Stimulated activated CD4-positive, alpha-beta T cell treated with anti-CD3 and anti-CD28 coated beads, Interleukin-1b, Interleukin-23, amount 100 ng/mL, for 48 hours (primary cell): ENCODE data around the gene AFTPH.

Experiments used
- DNase-seq: peaks from one replicate; pipeline ENCODE4 v3.0.0-alpha.2; 2020

The AFTPH gene

DNA sequence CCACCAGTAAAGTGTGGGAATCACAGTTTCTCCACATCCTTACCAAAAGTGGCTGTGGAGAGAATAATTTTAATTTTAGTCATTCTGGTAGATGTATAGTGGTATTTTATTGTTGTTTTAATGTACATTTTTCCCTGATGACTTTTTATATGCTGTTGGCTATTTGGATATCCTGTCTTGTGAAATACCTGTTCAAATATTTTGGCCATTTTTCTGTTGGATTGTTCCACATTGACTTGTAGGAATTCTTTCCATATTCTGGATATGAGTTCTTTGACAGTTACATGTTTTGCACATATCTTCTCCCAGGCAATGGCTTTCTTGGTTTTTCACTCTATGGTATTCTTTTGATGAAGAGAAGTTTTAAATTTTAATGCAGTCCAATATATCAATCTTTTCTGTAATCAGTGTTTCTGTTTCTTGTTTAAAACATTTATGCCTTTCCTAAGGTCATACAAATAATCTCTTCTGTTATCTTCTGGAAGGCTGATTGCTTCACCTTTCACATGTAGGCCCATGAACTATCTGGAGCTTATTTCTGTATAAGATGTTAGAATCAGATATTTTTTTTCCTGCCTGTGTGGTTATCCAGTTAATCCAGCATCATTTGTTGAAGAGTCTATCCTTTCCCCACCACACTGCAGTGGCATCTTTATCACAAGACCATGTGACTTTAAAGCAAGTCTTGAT, 19.0 kb downstream of the AFTPH start:
- no peak for DNase-seq

- DNase-seq = no peak
Observed at GRCh38 chr2:64548761-64549160, 24.6 kb downstream of the AFTPH start.

- no peak for DNase-seq
Observed at GRCh38 chr2:64550042-64550441, 25.9 kb downstream of the AFTPH start.

- no peak for DNase-seq
Observed at GRCh38 chr2:64551851-64552250, 27.7 kb downstream of the AFTPH start.

DNA sequence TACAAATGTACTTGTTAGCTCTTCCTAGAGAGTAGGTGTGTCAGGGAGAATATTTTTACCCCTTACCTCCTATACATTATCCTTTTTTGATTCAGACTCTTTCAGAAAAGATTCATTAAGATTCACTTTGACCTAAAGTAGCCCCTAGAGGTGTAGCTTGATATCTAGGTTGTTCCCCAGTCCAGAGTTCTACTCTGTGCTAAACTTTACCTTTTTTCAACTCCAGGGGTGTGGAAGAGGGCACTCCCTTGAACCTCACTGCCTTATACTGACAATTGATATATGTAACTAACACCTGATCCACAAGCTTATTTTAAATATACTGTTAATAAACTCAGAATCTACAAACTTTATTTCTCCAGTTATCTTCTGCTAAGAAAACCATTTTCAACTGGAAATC, 30.0 kb downstream of the AFTPH start:
- DNase-seq = no peak

DNA sequence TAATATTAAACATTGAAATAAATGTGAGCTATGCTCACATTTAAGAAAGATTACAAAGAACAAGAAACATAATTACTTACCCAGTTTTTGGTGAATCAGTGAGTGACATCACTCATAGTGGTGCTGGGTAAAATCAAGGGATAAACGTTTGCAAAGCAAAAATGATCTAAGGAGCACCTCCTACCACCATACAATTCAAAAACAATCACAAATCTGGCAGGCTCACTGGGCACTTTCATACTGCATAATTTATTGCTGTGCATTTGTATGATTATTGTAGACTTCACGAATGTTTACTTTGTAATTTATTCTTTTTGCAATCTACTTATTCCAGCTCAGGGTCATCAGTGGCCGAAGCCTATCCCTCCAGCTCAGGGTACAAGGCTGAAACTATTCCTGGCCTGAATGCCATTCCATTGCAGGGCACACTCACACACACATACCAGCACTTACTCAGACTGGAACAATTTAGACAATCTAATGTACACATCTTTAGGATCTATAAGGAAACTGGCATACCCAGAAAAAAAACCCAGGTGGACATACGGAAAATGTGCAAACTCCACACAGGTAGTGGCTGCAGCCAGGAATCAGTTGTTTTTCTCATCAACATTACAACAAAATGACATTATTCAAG, 34.4 kb downstream of the AFTPH start:
- DNase-seq = no peak

- DNase-seq = no peak
Observed at GRCh38 chr2:64562148-64562784, 38.1 kb downstream of the AFTPH start.

DNA sequence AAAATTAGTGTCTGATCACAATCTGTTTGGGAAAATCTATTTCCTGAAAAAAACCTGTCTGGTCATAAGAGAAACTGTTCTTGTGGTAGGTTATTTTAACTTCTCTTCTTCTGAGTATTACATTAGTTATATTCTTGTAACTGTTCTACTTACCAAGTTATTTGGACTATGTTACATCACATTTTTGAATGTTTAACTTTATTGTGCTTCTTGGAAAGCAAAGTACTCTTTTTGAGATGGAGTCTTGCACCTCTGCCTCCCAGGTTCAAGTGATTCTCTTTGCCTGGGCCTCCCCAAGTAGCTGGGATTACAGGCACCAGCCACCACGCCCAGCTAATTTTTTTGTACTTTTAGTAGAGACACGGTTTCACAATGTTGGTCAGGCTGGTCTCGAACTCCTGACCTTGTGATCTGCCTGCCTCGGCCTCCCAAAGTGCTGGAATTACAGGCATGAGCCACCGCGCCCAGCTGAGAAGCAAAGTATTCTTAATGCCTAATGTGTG, 39.4 kb downstream of the AFTPH start:
- DNase-seq = no peak

DNA sequence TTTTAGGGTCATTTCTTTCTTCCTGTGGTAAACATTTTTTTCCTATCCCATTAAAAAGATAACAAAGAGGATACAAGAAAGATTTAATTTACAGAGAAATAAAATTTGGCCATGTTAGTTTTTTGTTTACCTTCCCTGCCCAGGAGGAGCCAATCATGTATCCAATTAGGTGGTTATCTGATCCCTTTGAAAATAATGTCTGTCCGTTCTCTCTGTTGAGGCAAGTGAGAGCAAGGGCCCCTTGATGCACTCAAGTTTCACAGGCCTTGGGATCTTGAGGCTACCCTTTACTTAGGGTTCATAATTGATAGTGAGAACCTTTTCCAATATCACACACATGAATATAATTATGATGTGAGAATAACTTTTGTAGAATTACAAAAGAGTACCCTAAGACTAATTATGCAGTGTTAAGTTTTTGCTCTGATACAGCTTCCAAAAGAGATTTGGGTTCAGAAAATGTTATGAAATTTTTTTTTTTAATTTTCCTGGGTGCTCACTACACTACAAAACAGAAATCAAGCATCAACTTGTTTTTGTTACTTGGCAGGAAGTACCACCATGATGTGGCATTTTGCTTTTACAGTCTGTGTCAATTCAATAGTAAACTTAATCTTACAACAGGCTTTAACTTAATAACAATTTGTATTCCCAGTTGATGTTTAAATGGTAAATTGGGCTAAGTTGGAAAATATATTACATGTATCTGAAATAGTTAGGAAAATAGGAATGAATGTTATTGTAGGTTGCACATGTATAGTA, 42.0 kb downstream of the AFTPH start:
- no peak for DNase-seq

- DNase-seq = no peak
Observed at GRCh38 chr2:64567473-64567872, 43.3 kb downstream of the AFTPH start.

GRCh38 chr2:64568836-64569235, 44.7 kb downstream of the AFTPH start:
- DNase-seq = no peak

DNA sequence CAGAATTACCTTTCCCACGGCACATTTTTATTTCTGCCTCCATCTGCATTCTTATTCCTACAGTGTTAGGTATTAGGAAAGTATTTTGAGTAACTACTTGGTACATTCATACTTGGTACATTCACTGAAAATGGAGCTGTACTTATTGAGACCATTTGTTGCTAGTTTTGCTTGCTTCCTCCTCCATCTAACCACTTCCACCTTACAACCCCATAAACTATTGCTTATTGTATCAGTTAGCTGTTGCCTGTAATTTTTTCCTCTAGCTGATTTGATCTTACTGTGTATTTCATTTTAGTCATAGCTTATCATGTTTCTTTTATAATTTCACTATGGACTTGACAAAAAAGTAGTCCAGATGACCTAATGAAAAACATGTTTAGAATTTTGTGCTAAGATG, 50.7 kb downstream of the AFTPH start:
- DNase-seq = no peak

DNA sequence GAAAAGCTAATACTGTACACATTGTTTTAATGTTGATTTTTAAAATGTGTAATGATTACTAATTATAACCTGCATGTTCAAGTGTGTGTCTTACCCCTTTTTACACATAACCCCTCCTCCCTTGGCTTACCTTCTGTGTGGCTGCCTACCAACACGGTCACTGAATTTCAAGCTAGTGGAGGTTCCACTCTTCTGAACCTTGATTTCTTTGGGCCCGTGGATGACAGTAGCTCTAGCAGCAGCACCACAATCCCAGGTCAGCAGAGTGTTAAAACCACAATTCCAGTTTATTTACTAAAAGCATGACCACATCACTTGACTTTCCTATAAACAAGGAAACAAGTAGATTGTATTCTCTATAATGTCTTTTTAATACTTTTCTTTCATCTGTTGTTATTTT, 56.9 kb downstream of the AFTPH start:
- no peak for DNase-seq

DNA sequence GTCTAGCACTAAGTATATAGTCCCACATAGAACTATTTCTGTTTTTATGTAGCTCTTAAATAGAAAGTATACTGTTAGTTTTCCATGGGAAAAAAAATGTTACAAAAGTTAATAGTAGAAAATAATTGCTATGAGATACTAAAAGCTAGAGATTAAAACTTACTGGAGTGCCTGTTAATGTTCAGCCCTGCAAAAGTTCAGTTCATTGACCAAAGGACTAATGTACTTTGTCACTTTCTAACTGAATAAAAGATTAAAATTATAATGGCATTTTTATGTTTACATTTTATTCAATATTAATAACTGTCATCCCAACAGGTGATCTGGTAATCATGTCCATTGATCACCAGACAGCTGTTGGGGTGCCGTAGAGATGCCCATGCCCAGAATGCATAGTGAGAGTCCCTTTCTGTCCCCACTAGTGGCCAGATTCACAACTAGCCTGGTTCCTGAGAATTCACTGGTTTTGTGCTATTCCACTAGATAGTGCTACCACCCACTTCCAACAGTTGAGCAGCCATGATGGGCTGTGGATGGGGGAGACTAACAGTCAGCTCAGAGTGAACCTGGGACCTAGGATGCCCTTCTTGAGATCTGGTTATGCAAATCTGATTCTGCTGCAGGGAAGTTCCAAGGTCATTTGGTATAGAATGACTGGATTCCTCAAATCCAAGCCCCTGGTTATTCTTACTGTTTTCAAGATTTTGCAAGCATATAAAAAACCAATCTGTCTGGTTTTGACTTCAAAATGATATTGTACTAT, 57.8 kb downstream of the AFTPH start:
- DNase-seq = no peak

DNA sequence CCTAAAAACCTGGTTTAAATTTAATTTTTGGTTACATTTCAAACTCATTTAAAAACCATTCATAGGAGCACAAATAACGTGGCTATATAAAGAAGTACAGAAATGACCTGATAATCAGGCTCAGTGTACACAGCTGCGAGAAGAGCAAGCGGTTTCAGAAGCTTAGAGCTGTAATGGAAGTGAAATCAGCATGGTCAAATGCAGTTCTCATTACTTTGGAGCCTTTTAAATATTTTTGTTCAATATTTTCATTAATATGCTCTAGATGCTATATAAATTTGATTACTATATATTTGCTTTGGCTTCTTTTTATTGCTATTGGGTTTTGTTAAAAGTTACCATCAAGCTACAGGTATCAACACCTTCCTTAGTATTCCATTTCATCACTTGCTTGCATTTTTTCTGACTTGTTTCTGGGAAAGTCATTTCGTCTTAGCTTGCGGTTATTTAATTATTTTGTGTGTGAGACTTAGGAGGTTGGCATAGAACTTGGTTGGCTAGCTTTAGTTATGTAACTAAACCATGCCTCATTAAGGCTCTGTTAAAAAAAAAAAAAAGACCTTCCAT, 58.7 kb downstream of the AFTPH start:
- no peak for DNase-seq

- no peak for DNase-seq
Observed at GRCh38 chr2:64586054-64586453, 61.9 kb downstream of the AFTPH start.

DNA sequence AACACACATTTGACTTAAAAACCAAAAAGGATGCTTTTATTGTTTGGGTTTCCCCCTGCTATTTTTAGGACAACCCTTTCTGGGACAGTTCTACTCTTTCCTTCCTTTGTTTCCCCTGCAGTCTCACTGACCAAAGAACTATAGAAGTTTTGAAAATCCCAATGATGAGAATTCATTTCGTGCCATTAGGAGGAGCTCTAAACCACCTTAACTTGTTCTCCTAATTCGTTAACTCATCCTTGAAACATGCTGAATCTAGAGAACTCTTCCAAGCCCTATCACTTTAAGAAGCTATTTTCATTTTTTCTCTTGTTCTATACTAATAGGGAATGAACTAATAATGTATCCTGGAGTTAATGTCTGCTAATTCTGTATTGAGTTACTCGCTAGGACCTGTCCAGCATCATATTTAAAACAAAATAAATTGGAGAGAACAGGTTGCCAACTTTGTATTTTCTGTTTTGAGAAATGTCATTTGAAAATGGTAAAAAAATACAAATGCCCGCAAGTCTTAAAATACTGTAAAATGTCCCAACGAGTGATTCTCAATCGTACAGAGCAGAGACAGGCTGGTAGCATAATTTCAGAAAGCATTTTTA, 62.9 kb downstream of the AFTPH start:
- no peak for DNase-seq

DNA sequence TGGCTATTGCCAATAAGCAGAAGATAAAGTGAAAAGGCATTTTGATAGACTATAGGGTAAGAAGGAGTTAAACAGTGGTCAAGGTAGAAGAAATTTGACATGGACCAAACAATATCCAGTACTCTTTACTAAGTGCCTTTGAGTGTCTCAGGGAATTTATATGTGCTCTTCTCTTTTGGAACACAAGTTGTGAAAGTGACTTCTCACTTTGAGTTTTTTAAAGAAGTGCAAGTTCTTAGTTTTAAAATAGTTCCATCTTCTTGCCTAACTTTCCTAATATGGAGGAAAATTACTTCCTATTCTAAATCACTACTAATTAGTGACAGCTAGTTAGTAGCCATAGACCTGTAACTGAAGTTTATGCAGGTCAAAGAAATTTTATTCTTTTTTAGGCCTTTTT, 63.4 kb downstream of the AFTPH start:
- no peak for DNase-seq

- DNase-seq = no peak
Observed at GRCh38 chr2:64591188-64591587, 67.1 kb downstream of the AFTPH start.

DNA sequence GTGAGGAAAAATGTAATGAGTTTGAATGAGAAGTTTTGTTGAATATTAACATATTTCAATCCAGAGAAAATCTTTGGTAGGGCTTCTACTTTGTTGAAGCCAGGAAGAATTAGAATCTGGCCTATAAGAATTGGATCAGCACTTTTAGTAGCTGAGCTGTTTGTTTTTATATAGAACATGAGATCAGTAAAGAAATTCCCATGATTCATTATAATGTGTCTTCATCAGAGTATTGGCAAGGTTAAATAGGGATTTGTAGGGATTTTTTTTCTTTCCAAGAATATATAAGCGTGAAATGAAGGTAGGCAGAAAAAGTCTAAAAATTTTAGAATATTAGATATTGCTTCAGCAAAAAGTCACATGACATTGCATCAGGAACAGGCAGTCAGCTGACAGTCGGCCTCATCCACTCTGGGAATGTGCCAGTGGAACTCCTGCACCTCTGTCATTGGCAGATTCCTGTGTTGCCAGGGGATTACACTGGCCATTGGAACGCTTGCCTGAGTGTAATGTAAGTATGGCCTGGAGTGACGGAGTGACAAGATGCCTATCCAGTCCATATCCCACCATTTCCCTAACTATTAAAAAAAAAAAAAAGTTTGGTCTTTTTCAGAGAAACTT, 69.0 kb downstream of the AFTPH start:
- no peak for DNase-seq

- no peak for DNase-seq
Observed at GRCh38 chr2:64594226-64594989, 70.3 kb downstream of the AFTPH start.
